Esophagus muscularis mucosa (tissue), 3 donors: ENCODE results near the gene TCTN1.

ENCODE experiments used
- EP300 ChIP-seq: sonication (generic); formaldehyde crosslinking; IDR thresholded peaks from one replicate; pipeline ENCODE4 v1.6.1; 2017; ENCODE audit warnings: antibody characterized with exemption
- POLR2AphosphoS5 ChIP-seq, 2 donors: sonication (generic); formaldehyde crosslinking; IDR thresholded peaks; one replicate each; pipeline ENCODE4 v1.6.1; 2017; ENCODE audit warnings: antibody characterized with exemption in 2 of 2

GRCh38 chr12:110585231-110585799 is 28.6 kb upstream of the TCTN1 start:
- peak in 1 of 2 donors; percentile 59 for TF ChIP-seq POLR2AphosphoS5 (IDR thresholded peaks at IDR 0.05)
- peak; percentile 46 for TF ChIP-seq EP300
